K562 (cell line): ENCODE results near the gene XRN2. TPM values are rescaled to one million over a fixed set of nuclear protein-coding genes. Genes with fewer than 3 reads are reported as not detected.
A peak's percentile ranks its signal among the peaks of the same experiment; 100 is the strongest.

Source experiments
- ATAC-seq: fragments of 200-7000 bp; cut with Tn5 transposase; 3 replicates; pipeline ENCODE4 v1.9.1; 2020; ENCODE audit warnings: moderate library complexity
- BruUV-seq: library from RNA; stranded (reverse); fragments of 400-500 nt; replicated peaks from 2 replicates; lab custom pipeline; 2021; lab: Mats Ljungman, UMichigan
- CTCF ChIA-PET: fragments of 300-600 bp; formaldehyde crosslinking; extraction: SDS; loops from one replicate; lab custom pipeline; 2021; ENCODE audit warnings: low intra/inter-chr PET ratio; lab: Yijun Ruan, JAX
- POLR2A ChIA-PET: fragments of 300-600, 350-650 bp; sonication (Branson Sonifier 250); formaldehyde crosslinking; extraction: SDS; loops from one replicate; lab custom pipeline; 2021; ENCODE audit warnings: antibody characterized with exemption, inconsistent platforms; lab: Yijun Ruan, JAX
- DNase-seq, 4 experiments: peaks; one replicate each; pipeline versions ENCODE4 v3.0.0 to v3.0.0-alpha.2; 2011 to 2018; ENCODE audit warnings: low spot score in 3 of 4, mixed read lengths in 3 of 4; ENCODE audit errors: extremely low read depth in 1 of 4
- FAIRE-seq: peaks from 2 replicates; lab custom pipeline; 2011; peaks lifted over from hg19 to GRCh38; lab: Jason Lieb, UNC
- H2AFZ ChIP-seq: 2 replicates; pipeline ENCODE4 v1.6.0; 2011; ENCODE audit warnings: low read depth, low read length, control low read depth, inconsistent platforms
- H3K27ac ChIP-seq: fragments of 200-600 bp; 3 replicates; pipeline ENCODE4 v1.8.0; 2011; ENCODE audit warnings: low read depth, mild to moderate bottlenecking, control low read depth, inconsistent platforms, low read length, moderate library complexity, mixed read lengths; ENCODE audit errors: extremely low read depth
- H3K27me3 ChIP-seq, 2 experiments: fragments of 300-600 bp in 1 of 2; 2 replicates in 1 of 2; 3 replicates in 1 of 2; pipeline versions ENCODE4 v1.6.0 to v1.8.0; 2011; ENCODE audit warnings: inconsistent platforms in 2 of 2, low read length in 2 of 2, mild to moderate bottlenecking in 1 of 2, mixed read lengths in 1 of 2, moderate library complexity in 1 of 2; ENCODE audit not compliant: control insufficient read depth in 2 of 2, insufficient read depth in 2 of 2
- H3K36me3 ChIP-seq: fragments of 300-600 bp; 3 replicates; pipeline ENCODE4 v1.8.0; 2011; ENCODE audit warnings: mild to moderate bottlenecking, low read length, inconsistent platforms; ENCODE audit not compliant: control insufficient read depth, insufficient read depth
- H3K4me1 ChIP-seq, 2 experiments: fragments of 200-600 bp in 1 of 2; replicated peaks in 1 of 2; 2 replicates in 1 of 2; 3 replicates in 1 of 2; pipeline versions ENCODE4 v1.5.1 to v1.8.0; 2011; ENCODE audit warnings: inconsistent platforms in 2 of 2, low read length in 2 of 2, mild to moderate bottlenecking in 1 of 2, mixed read lengths in 1 of 2, moderate library complexity in 1 of 2; ENCODE audit not compliant: control insufficient read depth in 2 of 2, insufficient read depth in 2 of 2
- H3K4me2 ChIP-seq: 2 replicates; pipeline ENCODE4 v1.6.1; 2011; ENCODE audit warnings: low read length, control low read depth, inconsistent platforms, mixed read lengths; ENCODE audit not compliant: insufficient read depth
- H3K4me3 ChIP-seq: fragments of 200-600 bp; sonication (generic), shearing (Covaris generic); 2 replicates; pipeline ENCODE4 v1.5.1; 2016; ENCODE audit warnings: control low read depth, inconsistent platforms
- H3K79me2 ChIP-seq: fragments of 200-600 bp; 3 replicates; pipeline ENCODE4 v1.8.0; 2011; ENCODE audit warnings: low read length, inconsistent platforms; ENCODE audit not compliant: control insufficient read depth, insufficient read depth
- H3K9ac ChIP-seq, 2 experiments: 2 replicates each; pipeline versions ENCODE4 v1.6.0 to v1.6.1; 2011; ENCODE audit warnings: low read depth in 2 of 2, low read length in 2 of 2, control low read depth in 1 of 2, inconsistent platforms in 1 of 2, mild to moderate bottlenecking in 1 of 2, mixed read lengths in 1 of 2; ENCODE audit not compliant: insufficient read depth in 1 of 2
- H3K9me1 ChIP-seq: one replicate; pipeline ENCODE4 v1.6.0; 2011; ENCODE audit warnings: inconsistent platforms, mild to moderate bottlenecking, low read length, moderate library complexity; ENCODE audit not compliant: control insufficient read depth, insufficient read depth
- H3K9me3 ChIP-seq: replicated peaks from 2 replicates; pipeline ENCODE4 v1.5.1; 2011; ENCODE audit warnings: low read depth, low read length, inconsistent platforms; ENCODE audit not compliant: control insufficient read depth, insufficient read depth
- H4K20me1 ChIP-seq: replicated peaks from 2 replicates; pipeline ENCODE4 v1.6.1; 2011; ENCODE audit warnings: low read length, inconsistent platforms, mixed read lengths; ENCODE audit not compliant: control insufficient read depth, insufficient read depth
- CTCF ChIP-seq, 3 experiments: IDR thresholded peaks in 2 of 3; conservative IDR thresholded peaks in 1 of 3; 2 replicates each; pipeline ENCODE4 v1.5.1; 2011 to 2012; ENCODE audit warnings: low read length in 3 of 3, mild to moderate bottlenecking in 3 of 3, control low read depth in 2 of 3, improper control_type of control experiment in 1 of 3, inconsistent platforms in 1 of 3, low read depth in 1 of 3, mixed read lengths in 1 of 3, moderate library complexity in 1 of 3; ENCODE audit not compliant: insufficient read depth in 2 of 3
- HNRNPK ChIP-seq: fragments of 200-400 bp; formaldehyde crosslinking; IDR thresholded peaks from one replicate; pipeline ENCODE4 v1.6.1; 2018; ENCODE audit warnings: mild to moderate bottlenecking, low read depth, low read length; ENCODE audit not compliant: poor library complexity, severe bottlenecking
- WGBS: fragments of 100-300 bp; shearing (Covaris generic); methylation state at CpG from one replicate; pipeline ENCODE4 v1.1.6; 2016; ENCODE audit warnings: low coverage, mixed read lengths; ENCODE audit not compliant: insufficient coverage; ENCODE audit errors: missing lambda C conversion rate; 5-methylcytosine and 5-hydroxymethylcytosine counted together
- in situ Hi-C: fragments of 300-500 bp; cut with MboI; formaldehyde crosslinking; loops from 4 replicates; pipeline ENCODE4 v1.15.0; 2018; ENCODE audit warnings: inconsistent platforms, mixed read lengths
- intact Hi-C: fragments of 100-400 bp; cut with micrococcal nuclease; formaldehyde crosslinking; loops from 2 replicates; pipeline ENCODE4 v1.14.2; 2022
- polyA plus RNA-seq, 8 experiments: library from polyadenylated mRNA; depleted of rRNA in 4 of 8; stranded (reverse) in 5 of 8; unstranded in 3 of 8; fragments of >200 nt; fragmentation: Nextera tagmentation in 2 of 8; fragmentation: Illumina TruSeq in 1 of 8; extraction: Ambion mirVana in 2 of 8; extraction: Trizol in 1 of 8; gene quantifications; 2 replicates each; pipeline versions ENCODE4 v1.2.1 to v1.2.3, GENCODE V29; 2011 to 2014; ENCODE audit warnings: inconsistent platforms in 1 of 8, missing spikeins in 1 of 8
- total RNA-seq, 7 experiments: library from RNA; depleted of rRNA in 6 of 7; stranded (reverse); fragments of >200 nt in 6 of 7; fragmentation: Illumina TruSeq in 2 of 7; extraction: Trizol in 2 of 7; gene quantifications; 2 replicates each; pipeline versions ENCODE4 v1.2.1 to v1.2.3, GENCODE V29; 2011 to 2021; ENCODE audit warnings: low replicate concordance in 1 of 7

XRN2 gene
- total and polyA plus RNA-seq, 9 of the 15 experiments (the other 6 are each of a cell fraction or from before 2014, with no cell fraction given) = 41.8 to 67.3 (median 51.4) TPM

GRCh38 chr20:21265261-21266190 is 37.6 kb upstream of the XRN2 start:
- WGBS = 3% methylated on average over 10 of the region's 15 CpGs
- intact Hi-C loops (no loop called here), in situ Hi-C loops (no loop called here)
- TF ChIP-seq HNRNPK (no peak), CTCF (IDR thresholded peaks at IDR 0.05 in 2 of 3, conservative IDR thresholded peaks at IDR 0.05 in 1 of 3; ENCODE audit: insufficient read depth in 2 of 3, low read depth in 1 of 3, low read length in 3 of 3) (0 out of 6 replicates have a peak, but pooled peaks of 1 of the 3 experiments have one; percentile 7)
- ATAC-seq = no peak
- Histone ChIP-seq H3K4me3 (no peak overlapping the region), H3K4me2 (no peak overlapping the region), H3K36me3 (no peaks in the 10 kb centered on the region), H3K9me1 (no peaks in the 10 kb centered on the region), H3K79me2 (no peaks in the 10 kb centered on the region), H3K4me1 (peaks cover 0 to 3% of the 10 kb centered on the region in 2 experiments; a peak in 1 of 5 replicates), H3K9ac (no peak overlapping the region), H2AFZ (no peak overlapping the region), H3K27ac (no peak overlapping the region), H3K9me3 (no peaks in the 10 kb centered on the region), H4K20me1 (no peaks in the 10 kb centered on the region), H3K27me3 (peaks cover 4 to 35% of the 10 kb centered on the region in 2 experiments; a peak in 3 of 5 replicates)
- BruUV-seq = no TSS peak
- POLR2A ChIA-PET = interaction anchor here (0.5 kb wide), 1 partner anchor 314 kb away, joined by 3 read pairs; no protein-coding TSS in a partner anchor
- DNase-seq = no peak
- no peak for FAIRE-seq
- CTCF ChIA-PET = no interaction called here
